HG03139 (cell line): ENCODE data around the gene HSPBP1.

ENCODE experiments used
- ATAC-seq: cut with Tn5 transposase; IDR thresholded peaks from one replicate; pipeline ENCODE4 v1.9.1; 2021; ENCODE audit not compliant: unreplicated experiment

The HSPBP1 gene

GRCh38 chr19:55256562-55257460 is 23.1 kb downstream of the HSPBP1 start:
- ATAC-seq = no peak

GRCh38 chr19:55255618-55256423 is 24.1 kb downstream of the HSPBP1 start:
- no peak for ATAC-seq

GRCh38 chr19:55254625-55254977 is 25.3 kb downstream of the HSPBP1 start:
- no peak for ATAC-seq

DNA sequence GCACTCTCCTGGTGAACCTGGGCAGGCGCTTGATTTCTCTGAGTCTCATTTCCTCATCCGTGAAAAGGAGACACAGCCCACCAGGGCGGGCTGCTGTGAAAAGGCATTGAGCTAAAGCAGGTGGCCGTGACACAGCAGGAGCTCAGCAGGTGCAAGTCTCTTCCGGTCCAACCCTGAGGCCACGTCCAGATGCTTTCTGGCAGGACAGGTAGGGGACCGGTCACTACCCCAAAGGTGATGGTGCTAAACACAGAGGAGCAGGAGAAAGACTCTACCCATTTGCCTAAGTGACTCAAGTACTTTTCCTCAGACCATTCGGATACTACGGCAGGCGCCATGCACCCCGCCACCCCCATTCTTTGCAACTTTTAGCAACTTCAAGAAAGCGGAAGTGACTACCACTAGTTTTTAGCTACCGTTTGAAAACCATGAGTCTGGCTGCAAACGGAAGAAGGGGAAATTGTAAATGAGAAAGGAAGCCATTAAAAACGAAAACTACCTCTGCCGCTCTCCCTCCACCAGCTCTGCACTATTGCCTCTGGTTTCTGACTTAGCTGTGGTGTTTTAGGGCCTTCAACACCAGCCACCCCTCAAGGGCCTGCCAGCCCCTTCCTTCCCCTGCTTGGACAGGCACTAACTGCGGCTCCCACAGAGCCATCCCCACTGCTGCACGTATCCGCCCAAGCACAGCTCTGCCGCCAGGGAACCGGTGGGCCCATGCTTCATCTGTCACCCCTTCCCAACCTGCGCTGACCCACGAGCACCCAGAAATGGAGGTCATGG is 25.9 kb downstream of the HSPBP1 start:
- ATAC-seq = no peak

- no peak for ATAC-seq
Observed at GRCh38 chr19:55252760-55253663, 26.9 kb downstream of the HSPBP1 start.

DNA sequence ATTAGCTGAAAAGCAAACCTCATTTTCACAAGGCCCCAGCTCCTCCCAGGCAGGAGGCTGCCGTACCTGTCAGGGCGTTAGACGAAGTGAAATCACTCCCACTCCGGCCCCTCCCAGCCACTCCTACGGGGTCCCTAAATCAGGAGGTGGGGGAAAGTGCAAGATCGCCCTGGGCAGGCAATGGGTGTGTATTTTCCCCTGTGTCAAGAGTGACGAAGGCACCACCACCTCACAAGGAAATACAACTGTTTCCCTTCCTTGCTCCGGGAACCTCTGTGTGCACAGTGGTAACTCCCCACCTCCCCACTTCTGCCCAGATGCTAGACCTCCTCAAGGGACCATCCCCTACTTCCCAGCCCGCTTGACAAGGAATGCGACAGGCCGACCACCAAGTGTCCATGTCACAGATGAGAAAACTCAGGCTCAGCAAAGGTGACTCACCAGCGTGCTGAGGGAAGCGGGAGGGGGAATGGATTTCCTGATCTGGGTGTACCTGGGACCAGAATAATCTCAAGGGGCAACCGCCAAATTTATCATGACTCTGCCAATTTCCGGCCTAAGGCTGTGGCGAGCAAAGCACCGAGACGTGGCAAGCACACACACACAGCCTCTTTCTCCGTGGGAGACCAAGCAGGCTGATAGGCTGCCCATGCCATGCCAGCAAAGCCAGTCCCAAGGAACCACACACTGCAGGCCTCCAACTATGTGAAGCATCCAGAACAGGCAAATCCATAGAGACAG is 28.4 kb downstream of the HSPBP1 start:
- ATAC-seq = no peak

DNA sequence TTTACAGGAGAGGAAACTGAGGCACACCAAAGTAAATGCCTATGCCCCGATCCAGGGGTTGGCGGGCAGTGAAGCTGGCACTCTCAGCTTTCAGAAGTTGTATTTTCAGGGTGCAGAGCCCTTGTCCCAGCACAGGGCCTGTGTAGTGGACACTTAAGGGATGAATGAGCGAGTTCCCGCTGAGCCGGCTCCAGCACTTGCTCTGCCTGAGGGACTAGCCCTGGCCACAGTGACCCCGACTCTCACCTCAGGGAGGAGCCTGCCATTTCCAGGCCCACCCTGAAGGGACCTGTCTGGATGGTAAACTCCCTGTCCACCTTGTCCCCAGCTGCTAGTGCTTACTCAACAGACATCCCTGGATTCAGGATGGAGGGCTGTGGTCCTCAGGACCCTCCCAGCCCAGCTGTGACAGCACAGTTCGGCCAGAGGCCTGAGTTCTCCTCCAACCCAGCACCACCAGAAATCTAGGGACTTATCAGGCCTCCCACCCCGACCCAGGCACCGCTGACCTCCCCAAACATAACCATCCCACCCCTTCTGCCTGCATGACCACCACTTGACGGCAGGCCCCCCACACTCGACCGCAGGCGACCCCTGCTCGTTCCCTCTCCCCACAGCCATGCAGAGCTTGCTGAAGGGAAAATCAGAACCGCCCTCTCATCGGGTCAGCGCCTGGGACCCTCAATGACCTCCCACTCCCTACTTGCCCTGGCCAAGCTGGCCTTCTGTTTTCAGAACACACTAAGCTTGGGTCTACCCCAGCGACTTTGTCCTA is 29.5 kb downstream of the HSPBP1 start:
- ATAC-seq = no peak

DNA sequence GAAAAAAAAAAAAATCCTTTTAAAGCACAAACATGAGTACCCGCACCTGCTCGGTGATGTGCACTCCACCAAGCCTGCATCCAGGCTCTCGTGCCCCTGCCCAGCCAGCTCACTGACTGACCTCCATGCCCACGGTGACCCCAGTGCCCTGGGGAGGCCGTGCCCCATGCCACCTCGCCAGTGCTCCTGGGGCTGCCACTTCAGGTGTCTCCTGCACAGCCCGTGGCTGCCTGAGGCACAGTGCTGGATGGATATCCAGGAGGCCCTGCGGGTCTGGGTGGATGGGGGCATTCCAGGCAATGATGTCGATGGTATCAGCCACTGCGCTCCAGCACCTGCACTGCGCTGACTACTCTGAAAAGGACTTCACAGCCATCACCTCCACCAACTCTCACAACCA is 30.1 kb downstream of the HSPBP1 start:
- ATAC-seq = no peak

GRCh38 chr19:55248704-55249103 is 31.2 kb downstream of the HSPBP1 start:
- no peak for ATAC-seq

DNA sequence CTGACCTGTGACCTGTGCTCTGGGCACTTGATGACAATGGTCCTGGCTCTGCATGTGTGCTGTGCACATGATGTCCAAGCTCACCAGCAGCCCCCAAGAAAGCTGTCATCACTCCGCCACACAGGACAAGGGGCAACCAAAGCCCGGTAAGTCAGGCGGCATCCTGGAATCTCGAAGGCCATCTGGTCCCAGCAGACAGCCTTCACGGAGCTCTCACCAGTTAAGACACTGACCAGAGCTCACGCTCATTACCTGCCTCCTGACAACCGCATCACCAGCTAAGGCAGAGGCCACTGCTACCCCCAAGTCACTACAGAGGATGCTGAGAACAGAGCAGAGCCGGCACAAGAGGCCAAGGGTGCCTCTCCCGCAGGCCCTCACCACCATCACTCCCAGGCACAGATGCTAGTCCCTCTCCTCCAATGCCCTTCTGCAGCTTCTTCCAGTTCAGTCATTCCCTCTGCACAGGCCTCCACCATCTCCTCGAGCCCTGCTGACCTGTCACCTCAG is 31.7 kb downstream of the HSPBP1 start:
- ATAC-seq = no peak

GRCh38 chr19:55247621-55248099 is 32.2 kb downstream of the HSPBP1 start:
- no peak for ATAC-seq

DNA sequence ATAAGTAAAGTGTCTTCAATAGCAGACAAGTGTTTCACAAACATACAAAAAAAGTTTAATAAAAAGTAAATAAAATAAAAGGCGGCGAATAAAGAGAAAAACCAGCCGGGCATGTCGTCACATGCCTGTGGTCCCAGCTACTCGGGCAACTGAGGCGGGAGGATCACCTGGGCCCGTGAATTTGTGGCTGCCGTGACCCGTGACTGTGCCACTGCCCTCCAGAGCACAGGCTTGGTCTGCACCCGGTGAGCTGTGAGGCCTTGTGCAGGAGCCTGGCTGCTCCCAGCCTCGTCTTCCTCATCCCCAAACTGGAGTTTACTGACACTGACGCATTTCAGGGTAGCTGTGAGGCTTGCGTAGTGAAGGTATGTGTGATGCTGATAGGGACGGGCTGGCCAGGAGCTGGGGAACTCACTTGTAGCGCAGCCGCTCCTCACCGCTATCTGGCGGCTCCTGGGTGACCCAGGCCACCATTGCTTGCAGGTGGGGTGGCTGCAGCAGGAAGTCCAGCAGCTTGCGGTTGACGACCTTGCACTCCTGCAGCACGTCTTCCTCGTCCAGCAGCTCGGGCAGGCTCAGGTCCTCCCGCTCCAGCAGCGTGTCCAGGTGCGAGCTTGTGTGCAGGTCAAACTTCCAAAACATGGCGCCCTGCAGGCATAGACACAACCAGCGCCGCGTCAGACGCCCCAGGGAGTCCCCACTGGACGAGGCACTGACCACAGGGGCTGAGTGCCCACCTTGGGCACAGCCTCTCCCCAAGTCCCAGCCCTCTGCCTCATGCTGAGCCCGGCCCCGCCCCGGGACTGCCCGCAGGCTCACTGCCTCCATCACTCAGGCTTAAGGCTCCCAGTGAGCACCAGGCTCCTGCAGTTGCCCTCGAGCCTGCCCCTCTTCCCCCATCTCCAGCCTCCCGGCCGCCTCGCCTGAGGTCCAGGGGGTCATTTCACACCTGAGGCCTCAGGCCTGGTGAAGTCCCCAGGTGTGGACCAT is 33.2 kb downstream of the HSPBP1 start:
- ATAC-seq = no peak

GRCh38 chr19:55245236-55245904 is 34.5 kb downstream of the HSPBP1 start:
- ATAC-seq = no peak

- ATAC-seq = no peak
Observed at GRCh38 chr19:55244004-55244680, 35.8 kb downstream of the HSPBP1 start.

- no peak for ATAC-seq
Observed at GRCh38 chr19:55242517-55242916, 37.4 kb downstream of the HSPBP1 start.

DNA sequence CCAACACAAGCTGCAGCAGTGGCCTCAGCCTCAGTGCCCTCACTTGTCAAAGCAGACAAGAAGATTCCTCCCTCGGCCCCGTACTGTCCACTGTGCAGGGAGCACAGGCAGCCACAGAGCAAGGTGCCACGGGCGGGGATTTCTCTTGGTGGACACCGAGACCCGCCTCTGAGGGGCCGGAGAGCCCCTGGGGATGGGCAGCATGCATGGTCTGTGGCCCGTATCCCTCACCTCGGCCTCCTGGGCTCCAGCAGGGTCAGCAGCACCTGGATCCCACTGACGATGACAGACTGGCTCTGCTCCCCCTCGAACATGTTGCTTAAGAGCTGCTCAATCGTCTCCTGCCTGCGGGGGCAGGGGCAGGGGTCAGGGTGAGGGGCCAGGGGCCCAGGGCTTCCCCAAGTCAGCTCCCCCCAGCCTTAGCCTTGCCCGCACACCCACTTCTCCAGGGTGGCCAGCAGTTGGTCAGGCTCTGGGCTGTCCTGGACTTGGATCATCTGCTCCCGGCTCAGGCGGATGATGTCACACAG is 37.9 kb downstream of the HSPBP1 start:
- no peak for ATAC-seq
